Kidney glomerular epithelial cell (primary cell): ENCODE results near the gene CBX5.
"Not testable (repeated sequence)": the region's sequence is repeated elsewhere in the genome, so short reads cannot be mapped to it uniquely, and the experiment has no call there.

ENCODE experiments used
- DNase-seq: peaks from one replicate; lab custom pipeline; 2025; lab: John Stamatoyannopoulos, UW

The CBX5 gene

DNA sequence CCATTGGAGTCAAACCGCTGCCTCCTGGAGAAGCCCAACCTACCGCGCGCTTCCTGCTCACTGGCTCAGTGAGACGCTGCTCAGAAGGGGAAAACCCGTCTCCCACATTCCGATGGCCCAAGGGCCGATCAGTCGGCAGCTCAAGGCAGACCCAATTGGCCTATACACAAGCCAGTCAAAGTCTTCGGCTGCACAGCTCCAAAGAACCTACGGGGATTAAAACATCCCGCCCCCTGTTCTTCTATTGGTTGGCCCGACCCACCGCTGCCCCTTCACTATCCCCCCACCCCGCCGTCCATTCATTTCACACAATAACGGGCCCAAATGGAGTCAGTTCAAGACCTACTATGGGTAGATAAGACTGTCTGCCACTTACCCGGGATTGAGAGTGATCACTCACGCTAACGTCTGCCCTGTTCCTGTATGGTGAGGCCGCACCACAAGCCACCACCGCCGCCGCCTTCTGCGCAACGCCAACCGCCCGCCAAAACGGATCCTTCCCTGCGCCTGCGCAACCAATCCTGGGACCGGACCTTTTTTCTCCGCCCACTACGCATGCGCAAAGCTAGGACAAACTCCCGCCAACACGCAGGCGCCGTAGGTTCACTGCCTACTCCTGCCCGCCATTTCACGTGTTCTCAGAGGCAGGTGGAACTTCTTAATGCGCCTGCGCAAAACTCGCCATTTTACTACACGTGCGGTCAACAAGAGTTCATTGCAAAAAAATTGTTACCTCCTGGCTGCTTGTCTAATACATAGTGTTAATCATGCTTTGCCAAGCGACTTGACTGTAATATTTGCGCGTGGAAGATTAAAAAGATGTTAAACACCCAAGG lies at the start of gene CBX5:
TSS of gene CBX5 (minus strand) at position 491 of the 836 bp plus-strand sequence. CDS start 22,472 bp downstream, outside the sequence.
- DNase-seq = peak; percentile 100

DNA sequence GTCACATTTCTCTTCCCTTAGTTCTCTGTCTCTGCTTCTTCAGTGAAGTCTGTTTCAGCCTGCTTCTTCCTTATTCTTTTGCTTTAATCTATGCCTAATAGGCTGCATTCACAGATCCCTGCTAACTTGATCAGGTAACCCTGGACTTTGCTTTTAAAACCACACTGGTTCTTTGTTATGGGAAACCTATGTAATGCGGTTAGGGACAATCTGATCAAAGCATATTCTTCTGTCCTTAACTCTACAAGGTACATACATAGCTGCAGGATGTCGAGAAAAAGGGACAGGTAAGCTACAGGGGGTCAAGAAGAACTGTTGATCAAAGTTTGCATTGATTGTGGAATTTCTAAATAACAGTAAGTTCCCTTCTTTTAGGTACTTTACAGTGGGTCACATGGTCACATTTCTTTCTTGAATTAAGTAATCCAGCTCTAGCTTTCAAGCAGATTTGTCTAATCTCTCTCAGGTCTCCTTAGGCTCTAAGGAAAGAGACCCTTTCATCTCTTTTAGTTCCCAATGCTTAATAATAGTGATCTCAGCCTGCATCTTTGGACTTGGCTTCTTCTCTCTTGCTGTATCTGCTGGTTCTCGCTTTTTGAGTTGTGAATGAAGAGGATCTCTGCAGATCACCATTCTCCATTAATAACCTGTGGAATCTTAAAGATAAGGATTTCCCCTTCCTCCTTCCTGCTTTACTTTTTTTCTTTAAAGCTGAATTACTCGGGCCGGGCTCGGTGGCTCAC lies 48.8 kb upstream of the CBX5 start:
- DNase-seq = no peak

DNA sequence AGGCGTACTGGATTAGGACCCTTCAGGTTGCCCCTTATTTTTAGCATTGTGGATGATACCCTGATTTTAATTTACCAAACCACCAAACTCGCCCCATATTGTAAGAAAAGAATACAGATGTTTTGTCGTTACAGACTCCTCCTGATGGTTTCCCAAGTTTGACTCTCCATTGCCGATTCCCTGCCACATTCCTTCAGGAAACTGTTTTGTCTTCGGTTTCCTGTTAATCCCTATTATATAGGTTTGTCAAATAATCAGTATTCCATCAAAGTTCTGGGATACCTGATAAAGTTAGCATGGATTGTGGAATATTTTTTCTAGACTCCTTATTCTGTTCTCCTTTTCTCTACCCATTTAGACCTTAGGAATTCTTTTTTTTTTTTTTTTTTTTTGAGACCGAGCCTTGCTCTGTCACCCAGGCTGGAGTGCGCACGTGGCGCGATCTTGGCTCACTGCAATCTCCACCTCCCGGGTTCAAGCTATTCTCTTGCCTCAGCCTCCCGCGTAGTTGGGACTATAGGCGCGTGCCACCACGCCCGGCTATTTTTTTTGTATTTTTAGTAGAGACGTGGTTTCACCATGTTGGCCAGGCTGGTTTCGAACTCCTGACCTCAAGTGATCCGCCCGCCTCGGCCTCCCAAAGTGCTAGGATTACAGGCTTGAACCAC lies 45.7 kb upstream of the CBX5 start:
- DNase-seq = not testable (repeated sequence)

DNA sequence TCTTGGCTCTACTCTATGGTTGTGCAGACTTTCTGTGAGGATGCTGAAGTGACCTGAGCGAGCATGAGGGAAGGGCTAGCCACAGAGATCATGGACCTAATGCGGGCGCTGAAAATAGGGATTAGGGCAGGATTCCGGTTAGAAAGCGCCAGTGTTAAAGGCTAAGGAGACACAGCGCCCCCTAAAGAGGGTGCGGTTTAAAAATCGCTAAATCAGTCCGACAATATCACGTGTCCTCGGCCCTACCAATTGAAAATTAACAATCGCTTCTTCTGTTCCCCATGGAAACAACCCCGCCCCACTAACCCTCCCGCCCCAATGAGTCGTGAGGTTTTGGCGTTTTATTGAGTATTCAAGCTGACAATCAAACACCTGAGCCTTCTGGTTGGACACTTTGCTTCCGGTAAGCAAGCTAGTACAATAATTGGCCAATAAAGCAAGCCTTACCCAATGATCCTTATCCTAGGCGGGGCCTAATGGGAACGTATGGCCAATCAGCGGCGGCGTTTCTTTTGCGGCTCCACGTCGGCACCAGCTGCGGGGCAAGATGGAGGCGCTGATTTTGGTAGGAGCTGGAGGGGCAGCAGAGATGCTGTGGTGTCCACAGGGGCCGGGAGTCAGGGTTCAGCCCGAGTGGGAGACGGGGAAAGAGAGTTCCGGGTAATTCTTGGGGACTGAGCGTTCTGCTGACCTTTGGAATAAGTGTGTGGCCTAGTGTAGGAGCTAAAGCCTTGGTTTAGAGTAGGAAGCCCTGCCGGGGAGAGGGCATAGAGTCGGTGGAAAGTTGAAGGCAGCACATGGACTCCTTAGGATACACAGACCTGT lies 44.9 kb upstream of the CBX5 start, which contains the start of gene COPZ1:
TSS of gene COPZ1 (plus strand) at position 515 of the 825 bp plus-strand sequence. CDS start at position 548, 33 bp downstream.
- peak; percentile 100 for DNase-seq

DNA sequence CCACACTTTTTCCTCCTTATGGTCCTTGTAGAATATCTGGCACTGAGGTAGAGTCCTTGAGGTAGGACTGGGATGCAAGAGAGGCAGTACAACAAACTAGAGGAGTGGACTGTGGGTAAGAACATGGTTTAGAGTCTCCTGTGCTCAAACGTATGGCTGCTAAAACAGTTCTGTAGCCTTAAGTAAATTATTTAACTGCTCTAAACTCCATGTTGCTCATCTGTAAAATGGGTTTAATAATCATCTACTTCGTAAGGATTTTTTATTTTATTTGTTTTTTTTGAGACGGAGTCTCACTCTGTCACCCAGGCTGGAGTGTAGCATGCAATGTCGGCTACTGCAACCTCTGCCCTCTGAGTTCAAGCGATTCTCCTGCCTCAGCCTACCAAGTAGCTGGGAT lies 41.4 kb upstream of the CBX5 start:
- DNase-seq = no peak

DNA sequence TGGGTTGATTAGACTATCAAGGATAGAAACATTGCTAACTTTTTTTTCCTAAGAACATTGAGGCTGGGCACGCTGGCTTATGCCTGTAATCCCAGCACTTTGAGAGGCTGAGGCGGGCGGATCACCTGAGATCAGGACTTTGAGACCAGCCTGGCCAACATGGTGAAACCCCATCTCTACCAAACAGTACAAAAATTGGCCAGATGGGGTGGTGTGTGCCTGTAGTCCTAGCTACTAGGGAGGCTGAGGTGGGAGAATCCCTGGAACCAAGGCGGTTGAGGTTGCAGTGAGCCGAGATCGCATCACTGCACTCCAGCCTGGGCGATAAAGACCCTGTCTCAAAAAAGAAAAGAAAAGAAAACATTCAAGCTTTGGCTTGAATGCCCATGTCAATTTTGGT lies 32.4 kb upstream of the CBX5 start:
- not testable (repeated sequence) for DNase-seq

DNA sequence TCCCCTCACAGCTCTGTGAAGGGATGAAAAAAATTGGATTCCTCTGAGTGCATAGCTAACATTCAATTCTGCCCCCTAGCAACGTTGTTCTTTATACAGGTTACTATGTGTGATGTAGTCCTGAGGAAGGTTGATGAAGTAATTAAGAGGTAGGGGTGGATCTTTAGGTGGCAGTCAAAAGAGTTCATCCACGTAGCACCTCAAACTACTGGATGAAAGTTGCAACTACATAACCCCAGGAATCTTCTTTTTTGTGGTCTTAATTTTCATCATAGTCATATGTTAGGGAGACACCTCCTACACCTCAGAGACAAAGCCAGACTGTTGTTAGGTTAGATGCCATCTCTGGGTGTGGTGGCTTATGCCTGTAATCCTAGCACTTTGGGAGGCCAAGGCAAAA lies 31.1 kb upstream of the CBX5 start:
- no peak for DNase-seq

DNA sequence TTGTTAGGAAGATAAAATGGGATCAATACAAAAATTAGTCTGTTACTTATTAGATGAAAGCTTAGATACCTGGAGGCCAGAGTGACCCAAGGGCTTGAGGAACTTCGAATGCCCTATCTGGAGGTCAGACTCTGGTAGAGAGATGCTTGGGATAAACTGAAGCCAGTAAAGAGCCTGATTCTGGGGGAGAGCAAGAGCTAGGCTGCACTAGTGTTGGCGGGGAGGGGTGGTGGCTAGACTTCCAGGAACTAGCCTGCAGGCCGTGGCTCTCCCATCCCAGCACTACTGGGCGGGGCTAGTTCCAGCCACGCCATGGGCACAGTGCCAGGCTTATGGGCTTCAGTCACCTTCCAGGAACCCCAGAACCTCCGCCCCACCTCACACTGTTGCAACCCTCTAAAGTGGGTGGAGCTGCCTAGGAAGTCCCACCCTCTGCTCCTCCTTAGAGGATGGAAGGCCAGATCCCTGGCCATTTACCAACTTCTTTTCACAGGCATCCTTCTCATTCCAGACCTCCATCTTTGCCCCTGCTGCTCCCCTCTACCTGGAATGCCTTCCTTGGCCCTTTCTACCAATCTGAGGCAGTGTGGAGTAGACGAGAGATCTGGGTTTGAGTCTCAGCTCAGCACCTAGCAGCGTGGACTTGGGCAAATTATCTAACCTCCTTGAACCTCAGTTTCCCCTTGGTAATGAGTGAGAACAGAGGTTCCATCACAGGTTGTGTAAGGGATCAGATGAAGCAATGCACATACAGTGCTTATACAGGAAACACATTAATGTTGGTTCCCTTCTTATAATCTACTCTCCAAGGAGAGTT lies 27.2 kb upstream of the CBX5 start:
- DNase-seq = no peak

DNA sequence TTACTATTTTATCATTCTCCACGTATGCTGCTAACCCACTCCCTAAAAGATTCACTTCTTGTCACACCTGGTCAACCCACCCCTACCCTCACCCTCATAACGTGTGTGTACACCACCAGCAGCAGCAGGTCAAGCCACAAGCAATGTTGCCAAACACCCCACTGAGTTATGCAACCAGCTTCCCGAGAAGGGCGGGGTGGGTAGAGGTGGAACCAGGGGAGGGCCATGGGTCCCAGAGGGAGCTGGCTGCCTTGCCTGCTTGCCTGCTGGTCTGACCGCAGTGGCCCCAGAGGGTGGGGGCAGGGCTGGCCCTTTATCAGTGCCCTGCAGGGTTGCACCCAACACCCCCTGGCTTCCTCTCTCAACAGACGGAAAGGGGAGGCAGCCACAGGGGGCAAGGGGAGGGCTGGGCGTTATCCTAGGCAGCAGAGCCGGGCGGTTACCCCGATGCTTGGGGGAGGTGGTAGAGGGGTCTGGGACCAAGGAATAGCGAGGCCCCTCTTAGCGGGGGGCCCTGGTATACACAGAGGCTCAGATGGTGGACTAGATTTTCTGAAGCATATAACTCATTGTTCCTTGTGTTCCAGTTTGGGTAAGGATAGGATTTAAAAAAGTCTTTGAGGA lies 24.4 kb upstream of the CBX5 start:
- no peak for DNase-seq

DNA sequence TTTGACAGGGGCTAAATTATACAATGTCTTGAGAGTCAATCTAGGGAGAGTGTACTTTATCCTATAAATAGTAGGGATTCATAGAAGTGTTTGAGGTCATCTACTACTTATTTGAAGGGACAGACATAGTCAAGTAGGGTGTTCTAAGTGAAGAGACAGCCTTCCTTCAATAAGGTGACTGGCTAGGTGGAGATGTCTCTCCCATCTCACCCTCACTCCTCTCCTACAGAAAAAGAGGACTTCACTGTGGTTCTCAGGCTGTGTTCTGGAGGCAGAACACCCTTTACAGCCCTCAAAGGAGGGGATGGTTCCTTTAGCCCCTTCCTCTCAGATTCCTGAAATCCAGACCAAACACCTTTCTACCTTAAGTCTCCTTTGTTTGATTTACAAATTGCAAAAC lies 23.7 kb upstream of the CBX5 start:
- no peak for DNase-seq

DNA sequence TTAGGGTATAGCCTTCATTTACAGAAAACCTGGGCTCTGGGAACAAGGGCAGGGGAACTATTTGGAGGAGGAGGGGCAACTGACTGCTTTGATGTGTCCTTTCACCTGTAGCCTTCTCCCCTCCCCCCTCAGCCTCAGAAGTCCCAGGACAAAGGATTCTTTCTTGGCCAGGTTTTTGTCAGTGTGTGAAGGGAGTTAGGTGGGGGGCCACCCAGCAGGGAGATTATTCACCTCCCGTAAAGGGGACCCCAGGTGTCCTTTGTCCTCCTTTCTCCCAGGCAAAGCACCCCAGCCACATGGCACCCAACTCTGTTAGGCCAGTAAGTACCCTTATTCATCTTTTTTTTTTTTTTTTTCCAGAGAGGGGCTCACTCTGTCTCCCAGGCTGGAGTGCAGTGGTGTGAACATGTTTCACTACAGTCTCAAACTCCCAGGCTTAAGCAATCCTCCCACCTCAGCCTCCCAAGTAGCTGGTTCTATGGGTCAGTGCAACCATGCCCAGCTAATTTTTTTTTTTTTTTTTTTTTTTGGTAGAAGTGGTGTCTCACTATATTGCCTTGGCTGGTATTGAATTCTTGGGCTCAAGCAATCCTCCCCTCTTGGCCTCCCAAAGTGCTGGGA lies 21.6 kb upstream of the CBX5 start:
- no peak for DNase-seq

DNA sequence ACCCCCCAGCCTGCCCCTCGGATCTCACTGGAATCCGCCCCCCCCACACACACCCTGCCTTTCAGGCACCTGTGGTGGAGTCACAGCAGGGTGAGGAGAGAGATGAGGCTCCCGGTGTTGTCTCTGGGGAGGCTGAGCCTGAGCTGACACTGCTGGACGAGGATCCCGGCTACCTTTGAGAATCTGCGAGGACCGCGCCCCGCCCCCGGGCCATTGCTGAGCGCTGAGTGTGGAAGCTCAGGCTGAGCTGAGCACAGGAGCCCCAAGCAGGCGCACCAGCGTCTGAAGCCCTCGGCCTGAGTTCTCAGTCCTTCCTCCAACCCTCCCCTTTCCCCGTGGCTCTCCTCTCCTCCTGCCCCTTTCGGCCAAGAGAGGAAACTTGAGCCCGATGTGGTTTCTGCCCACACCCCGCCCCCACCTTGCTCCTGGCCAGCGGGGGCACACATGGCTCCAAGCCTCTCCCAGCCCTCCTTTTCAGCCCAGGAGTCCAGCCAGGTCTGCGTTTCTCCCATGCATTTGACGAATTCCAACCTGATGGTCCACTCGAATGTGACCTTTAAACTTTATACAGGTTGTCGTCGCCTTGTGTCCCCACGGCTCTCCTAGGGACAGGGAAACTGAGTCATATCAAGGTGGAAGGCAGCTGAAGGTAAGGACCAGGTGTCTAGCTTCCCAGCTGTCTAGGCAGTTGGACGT lies 21.0 kb upstream of the CBX5 start, which contains the start of gene NFE2:
TSS of gene NFE2 (minus strand) at position 284 of the 696 bp plus-strand sequence. CDS start 5,767 bp downstream, outside the sequence.
- DNase-seq = peak; percentile 47

DNA sequence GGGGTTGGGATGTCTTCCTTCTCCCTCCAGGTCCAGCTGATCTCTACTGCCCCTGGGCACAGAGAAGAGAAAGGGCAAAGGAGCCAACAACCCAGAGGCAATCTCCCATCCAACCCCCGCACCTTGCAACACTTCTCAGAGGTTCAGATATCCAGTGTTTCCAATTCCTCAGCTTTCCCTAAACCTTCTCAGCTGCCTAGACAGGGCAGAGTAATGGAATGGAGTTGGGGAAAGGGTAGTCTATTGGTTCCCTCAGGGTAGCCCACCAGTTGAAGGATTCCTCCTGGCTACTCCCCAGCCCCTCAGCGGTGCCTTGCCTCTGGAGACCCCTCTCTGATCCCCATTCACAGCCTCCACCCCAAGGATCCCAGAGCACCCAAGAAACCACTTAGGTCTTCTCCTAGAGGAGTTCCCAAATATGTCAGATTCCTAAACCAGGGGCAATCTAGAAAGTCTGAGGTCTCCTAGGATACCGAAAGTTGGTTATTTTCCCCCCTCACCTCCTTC lies 20.4 kb upstream of the CBX5 start:
- DNase-seq = no peak

DNA sequence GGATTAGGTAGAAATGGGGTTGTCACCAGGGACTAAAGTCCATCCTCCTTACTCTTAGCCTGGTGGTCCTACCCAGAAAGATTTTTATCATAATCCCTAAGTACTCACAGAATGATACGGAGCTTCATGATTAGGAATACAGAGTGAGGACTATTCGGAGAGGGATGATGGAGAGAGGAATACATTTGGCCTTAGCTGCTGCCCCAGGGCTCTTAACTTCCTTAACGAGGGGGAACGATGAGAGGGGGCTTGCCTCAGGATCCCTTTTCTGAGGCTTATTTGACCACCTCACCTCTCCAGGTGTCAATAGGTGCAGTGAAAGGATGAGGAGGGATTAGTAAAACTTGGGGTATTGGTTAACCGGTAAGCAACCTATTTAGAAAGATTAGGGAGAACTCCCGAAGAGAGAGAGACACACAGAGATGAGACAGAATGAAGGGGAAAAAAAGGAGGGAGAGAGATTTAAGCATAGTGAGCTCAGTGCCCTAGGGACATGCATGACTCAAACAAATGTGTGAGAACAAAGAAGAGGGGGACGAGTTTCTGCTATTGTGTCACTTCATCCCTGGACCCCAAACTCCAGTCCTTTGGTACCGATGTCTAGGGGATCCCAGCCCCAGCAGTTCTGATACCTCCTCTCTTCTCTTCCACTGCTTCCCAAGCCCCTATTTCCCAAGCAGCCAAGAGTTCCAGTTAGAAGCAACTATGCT lies 19.7 kb upstream of the CBX5 start:
- DNase-seq = no peak

DNA sequence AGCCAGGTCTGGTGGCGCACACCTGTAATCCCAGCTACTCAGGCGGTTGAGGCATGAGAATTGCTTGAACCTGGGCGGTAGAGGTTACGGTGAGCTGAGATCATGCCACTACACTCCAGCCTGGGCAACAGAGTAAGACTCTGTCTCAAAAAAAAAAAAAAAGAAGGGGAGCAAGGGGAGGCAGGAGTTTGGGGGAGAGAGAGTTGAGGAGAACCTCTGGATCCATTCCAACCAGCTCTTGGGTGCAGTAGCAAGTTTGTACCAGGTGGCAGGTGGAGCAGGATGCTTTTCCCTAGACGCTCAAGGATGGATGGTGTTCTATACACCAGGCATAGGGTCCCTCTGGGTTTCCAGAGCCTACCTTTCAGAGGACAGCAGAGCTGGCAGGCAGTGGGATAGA lies 19.0 kb upstream of the CBX5 start:
- DNase-seq = no peak

DNA sequence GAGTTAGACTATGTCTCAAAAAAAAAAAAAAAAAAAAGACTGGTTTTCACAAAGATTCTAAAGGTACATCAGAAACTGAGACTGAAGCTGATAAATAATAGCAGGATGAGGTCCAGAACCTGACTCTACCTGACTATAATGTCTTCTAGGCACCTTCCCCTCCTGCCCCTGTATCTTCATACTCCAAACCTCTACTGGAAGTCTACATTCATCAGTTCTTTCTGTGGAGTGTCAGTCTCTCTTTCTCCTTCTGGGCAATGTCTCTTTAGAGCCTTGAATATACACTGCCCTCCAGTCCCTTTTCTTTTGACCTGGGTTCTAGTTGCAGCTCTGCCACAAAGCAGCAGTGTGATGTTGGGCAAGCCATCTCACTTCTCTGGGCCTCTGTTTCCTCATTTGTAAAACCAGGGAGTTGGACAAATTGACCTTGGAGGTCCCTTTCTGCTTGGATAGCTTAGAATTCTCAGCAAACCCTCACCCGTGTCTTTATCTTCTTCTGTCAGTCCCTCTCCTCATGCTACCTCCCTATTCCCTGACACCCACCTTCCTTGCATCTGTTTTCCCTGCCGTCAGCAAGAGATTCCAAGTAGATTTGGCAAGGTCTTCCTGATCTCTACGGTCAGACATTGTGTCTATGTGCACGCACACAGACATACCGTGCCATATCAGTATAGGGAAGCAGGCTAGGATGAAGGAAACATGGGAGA lies 16.6 kb upstream of the CBX5 start:
- DNase-seq = no peak

DNA sequence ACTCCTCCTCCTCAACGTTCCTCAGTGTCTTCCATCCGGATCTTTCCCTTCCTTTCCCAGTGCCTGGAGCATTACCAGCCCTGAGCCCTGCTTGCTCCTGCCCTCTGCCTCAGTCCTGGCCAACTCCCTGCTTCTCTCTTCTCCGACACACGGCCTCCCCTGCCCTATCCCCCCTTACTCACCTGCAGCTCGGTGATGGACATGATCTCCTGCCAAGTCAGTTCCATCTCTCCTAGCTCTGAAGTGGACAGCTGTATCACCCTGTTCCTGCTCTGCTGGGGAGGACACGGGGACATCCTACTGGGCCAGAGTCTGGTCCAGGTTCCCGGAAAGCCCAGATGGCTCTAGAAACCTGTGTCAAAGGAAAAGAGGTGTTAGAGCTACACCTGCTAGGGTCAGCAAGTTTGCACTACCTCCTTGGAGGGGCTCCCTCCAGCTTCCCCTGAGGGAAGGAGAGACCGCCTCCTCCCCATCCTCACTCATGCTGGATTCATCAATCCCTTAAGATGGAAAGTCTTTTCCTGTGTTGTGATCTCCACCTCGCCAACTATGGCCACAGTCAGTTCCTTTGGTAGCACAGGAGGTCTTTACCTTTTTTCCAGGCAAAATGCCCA lies 15.1 kb upstream of the CBX5 start:
- DNase-seq = no peak
